Body of pancreas (tissue), 4 donors: Measurements from ENCODE around the gene KDM2B.

Experiments
- CTCF ChIP-seq, 7 experiments: fragments of 450-650 bp in 4 of 7; fragments of 200-600 bp in 3 of 7; sonication (generic) in 3 of 7; IDR thresholded peaks; one replicate each; pipeline ENCODE4 v1.5.1; 2016 to 2019; ENCODE audit warnings: antibody characterized with exemption in 7 of 7
- POLR2A ChIP-seq, 3 donors: fragments of 450-650 bp; IDR thresholded peaks; one replicate each; pipeline ENCODE4 v1.6.1; 2016; ENCODE audit warnings: antibody characterized with exemption in 3 of 3, mild to moderate bottlenecking in 2 of 3

GRCh38 chr12:121543786-121544185 is 37.0 kb downstream of the KDM2B start:
- TF ChIP-seq CTCF (IDR thresholded peaks at IDR 0.05) = no peak
- TF ChIP-seq POLR2A (IDR thresholded peaks at IDR 0.05) = no peak
